ENCODE results near the gene ZNF595. TPM values are rescaled to one million over a fixed set of nuclear protein-coding genes. Genes with fewer than 3 reads are reported as not detected.
"Not testable (repeated sequence)": the region's sequence is repeated elsewhere in the genome, so short reads cannot be mapped to it uniquely, and the experiment has no call there.

The ZNF595 gene
- polyA plus RNA-seq, 1 donor from 2014 or later: 15.1 TPM

DNA sequence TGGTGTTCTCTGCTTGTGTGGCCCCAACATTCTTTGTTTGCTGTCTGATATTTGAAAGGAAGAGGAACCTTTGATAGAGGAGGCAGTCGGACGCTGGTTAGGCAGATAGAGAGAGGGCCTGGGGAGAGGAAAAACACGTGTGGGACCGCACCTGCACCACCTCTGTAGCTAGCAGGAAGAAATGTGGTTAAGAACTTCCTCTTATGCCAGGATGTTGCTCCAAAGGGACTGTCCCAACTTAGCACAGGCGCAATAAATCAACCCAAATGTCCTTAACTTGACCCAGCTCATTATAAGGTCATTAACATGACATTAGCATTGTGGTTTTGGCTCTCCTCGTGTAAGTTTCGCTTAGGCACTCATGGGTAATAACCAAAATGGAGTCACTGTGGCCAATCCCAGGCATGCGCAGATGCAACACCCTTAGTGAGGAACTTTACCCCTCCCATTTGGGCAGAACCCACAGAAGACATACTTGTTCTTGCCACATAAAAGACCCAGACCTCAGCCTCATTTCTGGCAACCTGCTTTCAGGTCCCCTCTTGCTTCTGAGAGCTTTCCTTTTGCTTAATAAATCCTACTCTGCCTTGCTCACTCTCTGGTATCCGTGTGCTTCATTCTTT is 1.4 kb upstream of the ZNF595 start:
- not testable (repeated sequence) for H3K79me2 ChIP-seq (replicated peaks; ENCODE audit: insufficient read depth, low read length); H2AFZ ChIP-seq (ENCODE audit: low read depth, low read length); H3K9me3 ChIP-seq (ENCODE audit: low read length); H3K9ac ChIP-seq (ENCODE audit: low read length); H3K27ac ChIP-seq (ENCODE audit: low read length); H3K4me3 ChIP-seq (ENCODE audit: low read length); H3K27me3 ChIP-seq (ENCODE audit: insufficient read depth, low read depth, low read length); H3K4me2 ChIP-seq (ENCODE audit: low read length); H4K20me1 ChIP-seq (ENCODE audit: insufficient read depth); H3K36me3 ChIP-seq (ENCODE audit: insufficient read depth, low read length); H3F3A ChIP-seq (ENCODE audit: insufficient read depth, low read length, poor library complexity, severe bottlenecking); H3K9me2 ChIP-seq (ENCODE audit: insufficient read depth, low read length)

- H2AFZ ChIP-seq (ENCODE audit: low read depth, low read length); H3K9me3 ChIP-seq (ENCODE audit: low read length); H3K27me3 ChIP-seq (ENCODE audit: insufficient read depth, low read depth, low read length); H3K79me2 ChIP-seq (replicated peaks; ENCODE audit: insufficient read depth, low read length); H3K27ac ChIP-seq (ENCODE audit: low read length); H3K4me2 ChIP-seq (ENCODE audit: low read length); H3K36me3 ChIP-seq (ENCODE audit: insufficient read depth, low read length); H3F3A ChIP-seq (ENCODE audit: insufficient read depth, low read length, poor library complexity, severe bottlenecking); H4K20me1 ChIP-seq (ENCODE audit: insufficient read depth); H3K9me2 ChIP-seq (ENCODE audit: insufficient read depth, low read length): not testable (repeated sequence)
- peak overlapping the region; percentile 45 for H3K4me3 ChIP-seq (ENCODE audit: low read length)
- H3K9ac ChIP-seq (ENCODE audit: low read length): peak overlapping the region; percentile 45
These were observed 400 bp downstream of the ZNF595 start for GRCh38 chr4:53521-53920.

- H3K27ac ChIP-seq (ENCODE audit: low read length); H3K4me3 ChIP-seq (ENCODE audit: low read length); H4K20me1 ChIP-seq (ENCODE audit: insufficient read depth); H3F3A ChIP-seq (ENCODE audit: insufficient read depth, low read length, poor library complexity, severe bottlenecking); H3K36me3 ChIP-seq (ENCODE audit: insufficient read depth, low read length); H3K9ac ChIP-seq (ENCODE audit: low read length); H3K9me2 ChIP-seq (ENCODE audit: insufficient read depth, low read length); H2AFZ ChIP-seq (ENCODE audit: low read depth, low read length); H3K4me2 ChIP-seq (ENCODE audit: low read length); H3K27me3 ChIP-seq (ENCODE audit: insufficient read depth, low read depth, low read length); H3K79me2 ChIP-seq (replicated peaks; ENCODE audit: insufficient read depth, low read length): not testable (repeated sequence)
- H3K9me3 ChIP-seq (ENCODE audit: low read length): peaks cover 11% of the 10 kb centered on the region
These were observed 11.6 kb downstream of the ZNF595 start for GRCh38 chr4:64733-65132.

GRCh38 chr4:71830-72229 is 18.7 kb downstream of the ZNF595 start:
- TF ChIP-seq RAD21 (conservative IDR thresholded peaks at IDR 0.05): no peak
- TF ChIP-seq REST (IDR thresholded peaks at IDR 0.05; ENCODE audit: borderline replicate concordance): no peak
- no peak for TF ChIP-seq TAF1 (IDR thresholded peaks at IDR 0.05; ENCODE audit: low read depth)
- no peak for TF ChIP-seq EP300 (conservative IDR thresholded peaks at IDR 0.05; ENCODE audit: poor library complexity, severe bottlenecking)
- TF ChIP-seq EZH2 (IDR thresholded peaks at IDR 0.05; ENCODE audit: borderline replicate concordance, insufficient read depth, low read length, poor library complexity, severe bottlenecking): no peak
- no peak for TF ChIP-seq POLR2AphosphoS5 (IDR thresholded peaks at IDR 0.05)
- TF ChIP-seq MXI1 (conservative IDR thresholded peaks at IDR 0.05; ENCODE audit: poor library complexity, severe bottlenecking): no peak
- TF ChIP-seq, protein P1, sequence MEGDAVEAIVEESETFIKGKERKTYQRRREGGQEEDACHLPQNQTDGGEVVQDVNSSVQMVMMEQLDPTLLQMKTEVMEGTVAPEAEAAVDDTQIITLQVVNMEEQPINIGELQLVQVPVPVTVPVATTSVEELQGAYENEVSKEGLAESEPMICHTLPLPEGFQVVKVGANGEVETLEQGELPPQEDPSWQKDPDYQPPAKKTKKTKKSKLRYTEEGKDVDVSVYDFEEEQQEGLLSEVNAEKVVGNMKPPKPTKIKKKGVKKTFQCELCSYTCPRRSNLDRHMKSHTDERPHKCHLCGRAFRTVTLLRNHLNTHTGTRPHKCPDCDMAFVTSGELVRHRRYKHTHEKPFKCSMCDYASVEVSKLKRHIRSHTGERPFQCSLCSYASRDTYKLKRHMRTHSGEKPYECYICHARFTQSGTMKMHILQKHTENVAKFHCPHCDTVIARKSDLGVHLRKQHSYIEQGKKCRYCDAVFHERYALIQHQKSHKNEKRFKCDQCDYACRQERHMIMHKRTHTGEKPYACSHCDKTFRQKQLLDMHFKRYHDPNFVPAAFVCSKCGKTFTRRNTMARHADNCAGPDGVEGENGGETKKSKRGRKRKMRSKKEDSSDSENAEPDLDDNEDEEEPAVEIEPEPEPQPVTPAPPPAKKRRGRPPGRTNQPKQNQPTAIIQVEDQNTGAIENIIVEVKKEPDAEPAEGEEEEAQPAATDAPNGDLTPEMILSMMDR (IDR thresholded peaks at IDR 0.05; ENCODE audit: poor library complexity, severe bottlenecking): no peak
- TF ChIP-seq SMC3 (conservative IDR thresholded peaks at IDR 0.05; ENCODE audit: poor library complexity): no peak
- H3K9me2 ChIP-seq (ENCODE audit: insufficient read depth, low read length): no peaks in the 10 kb centered on the region
- H3K27ac ChIP-seq (ENCODE audit: low read length): no peak overlapping the region
- H3K4me3 ChIP-seq (ENCODE audit: low read length): no peak overlapping the region
- H3K36me3 ChIP-seq (ENCODE audit: insufficient read depth, low read length): peaks cover 24% of the 10 kb centered on the region
- no peak overlapping the region for H3K4me2 ChIP-seq (ENCODE audit: low read length)
- H3K9ac ChIP-seq (ENCODE audit: low read length): no peak overlapping the region
- no peaks in the 10 kb centered on the region for H3K27me3 ChIP-seq (ENCODE audit: insufficient read depth, low read depth, low read length)
- no peak overlapping the region for H2AFZ ChIP-seq (ENCODE audit: low read depth, low read length)
- no peaks in the 10 kb centered on the region for H3F3A ChIP-seq (ENCODE audit: insufficient read depth, low read length, poor library complexity, severe bottlenecking)
- H4K20me1 ChIP-seq (ENCODE audit: insufficient read depth): no peaks in the 10 kb centered on the region
- H3K79me2 ChIP-seq (replicated peaks; ENCODE audit: insufficient read depth, low read length): peaks cover 10% of the 10 kb centered on the region
- peaks cover 30% of the 10 kb centered on the region for H3K9me3 ChIP-seq (ENCODE audit: low read length)
